DND-41 (cell line): ENCODE data around the gene PDE3A.

Source experiments
- ATAC-seq: fragments of 200-7000 bp; cut with Tn5 transposase; 3 replicates; pipeline ENCODE4 v1.9.1; 2021; ENCODE audit warnings: low read depth; ENCODE audit not compliant: insufficient read depth
- DNase-seq: peaks from one replicate; pipeline ENCODE4 v3.0.0-alpha.2; 2020
- H2AFZ ChIP-seq: 2 replicates; pipeline ENCODE4 v1.6.0; 2012; ENCODE audit warnings: low read depth, low read length
- H3K27ac ChIP-seq: 2 replicates; pipeline ENCODE4 v1.5.1; 2012; ENCODE audit warnings: low read length, inconsistent platforms
- H3K27me3 ChIP-seq: fragments of 200-600 bp; sonication (generic); 2 replicates; pipeline ENCODE4 v1.6.0; 2012; ENCODE audit warnings: low read length, mild to moderate bottlenecking, inconsistent platforms; ENCODE audit not compliant: insufficient read depth, poor library complexity
- H3K36me3 ChIP-seq: 2 replicates; pipeline ENCODE4 v1.5.1; 2012; ENCODE audit warnings: low read length, inconsistent platforms; ENCODE audit not compliant: insufficient read depth
- H3K4me1 ChIP-seq: 2 replicates; pipeline ENCODE4 v1.5.1; 2012; ENCODE audit warnings: mild to moderate bottlenecking, low read length; ENCODE audit not compliant: insufficient read depth
- H3K4me2 ChIP-seq: 2 replicates; pipeline ENCODE4 v1.6.0; 2012; ENCODE audit warnings: mild to moderate bottlenecking, moderate library complexity, low read length, inconsistent platforms; ENCODE audit not compliant: insufficient read depth
- H3K4me3 ChIP-seq, 2 experiments: fragments of 200-600 bp in 1 of 2; shearing (Covaris generic) in 1 of 2; 2 replicates each; pipeline ENCODE4 v1.5.1; 2012 to 2016; ENCODE audit warnings: inconsistent platforms in 2 of 2, low read length in 2 of 2, mild to moderate bottlenecking in 2 of 2, low read depth in 1 of 2, moderate library complexity in 1 of 2
- H3K79me2 ChIP-seq: 2 replicates; pipeline ENCODE4 v1.6.0; 2012; ENCODE audit warnings: low read length, inconsistent platforms; ENCODE audit not compliant: insufficient read depth
- H3K9ac ChIP-seq: 2 replicates; pipeline ENCODE4 v1.6.0; 2012; ENCODE audit warnings: low read depth, mild to moderate bottlenecking, inconsistent platforms, low read length, moderate library complexity
- H3K9me3 ChIP-seq: 2 replicates; pipeline ENCODE4 v1.5.1; 2012; ENCODE audit warnings: low read length, moderate library complexity, mild to moderate bottlenecking, inconsistent platforms; ENCODE audit not compliant: insufficient read depth, severe bottlenecking
- H4K20me1 ChIP-seq: 2 replicates; pipeline ENCODE4 v1.6.0; 2012; ENCODE audit warnings: low read length; ENCODE audit not compliant: insufficient read depth
- EZH2 ChIP-seq: IDR thresholded peaks from 3 replicates; pipeline ENCODE4 v1.6.1; 2012; ENCODE audit warnings: borderline replicate concordance, low read depth, mild to moderate bottlenecking, moderate library complexity, low read length, inconsistent platforms; ENCODE audit not compliant: severe bottlenecking
- TF ChIP-seq, protein P1 (sequence below): IDR thresholded peaks from 2 replicates; pipeline ENCODE4 v1.5.1; 2012; ENCODE audit warnings: borderline replicate concordance, low read length, moderate library complexity, mild to moderate bottlenecking; ENCODE audit not compliant: poor library complexity, severe bottlenecking; ENCODE audit errors: extremely low read depth

Gene PDE3A

GRCh38 chr12:20489645-20490044 lies 121.3 kb downstream of the PDE3A start:
- TF ChIP-seq, protein P1, sequence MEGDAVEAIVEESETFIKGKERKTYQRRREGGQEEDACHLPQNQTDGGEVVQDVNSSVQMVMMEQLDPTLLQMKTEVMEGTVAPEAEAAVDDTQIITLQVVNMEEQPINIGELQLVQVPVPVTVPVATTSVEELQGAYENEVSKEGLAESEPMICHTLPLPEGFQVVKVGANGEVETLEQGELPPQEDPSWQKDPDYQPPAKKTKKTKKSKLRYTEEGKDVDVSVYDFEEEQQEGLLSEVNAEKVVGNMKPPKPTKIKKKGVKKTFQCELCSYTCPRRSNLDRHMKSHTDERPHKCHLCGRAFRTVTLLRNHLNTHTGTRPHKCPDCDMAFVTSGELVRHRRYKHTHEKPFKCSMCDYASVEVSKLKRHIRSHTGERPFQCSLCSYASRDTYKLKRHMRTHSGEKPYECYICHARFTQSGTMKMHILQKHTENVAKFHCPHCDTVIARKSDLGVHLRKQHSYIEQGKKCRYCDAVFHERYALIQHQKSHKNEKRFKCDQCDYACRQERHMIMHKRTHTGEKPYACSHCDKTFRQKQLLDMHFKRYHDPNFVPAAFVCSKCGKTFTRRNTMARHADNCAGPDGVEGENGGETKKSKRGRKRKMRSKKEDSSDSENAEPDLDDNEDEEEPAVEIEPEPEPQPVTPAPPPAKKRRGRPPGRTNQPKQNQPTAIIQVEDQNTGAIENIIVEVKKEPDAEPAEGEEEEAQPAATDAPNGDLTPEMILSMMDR = no peak
- no peak for TF ChIP-seq EZH2
- H3K27me3 ChIP-seq = peaks cover 5% of the 10 kb centered on the region
- no peak overlapping the region for H3K27ac ChIP-seq
- no peak overlapping the region for H3K4me3 ChIP-seq
- H3K4me1 ChIP-seq = no peaks in the 10 kb centered on the region
- ATAC-seq (no peak), DNase-seq (no peak)
- no peaks in the 10 kb centered on the region for H3K36me3 ChIP-seq
- no peak overlapping the region for H2AFZ ChIP-seq
- no peaks in the 10 kb centered on the region for H4K20me1 ChIP-seq
- H3K79me2 ChIP-seq = no peaks in the 10 kb centered on the region
- no peaks in the 10 kb centered on the region for H3K9me3 ChIP-seq
- H3K9ac ChIP-seq = no peak overlapping the region
- H3K4me2 ChIP-seq = no peak overlapping the region

- Histone ChIP-seq H3K27me3 (peaks cover 5% of the 10 kb centered on the region), H4K20me1 (no peaks in the 10 kb centered on the region), H3K4me3 (no peak overlapping the region), H3K9me3 (no peaks in the 10 kb centered on the region), H2AFZ (no peak overlapping the region), H3K9ac (no peak overlapping the region), H3K4me2 (no peak overlapping the region), H3K79me2 (no peaks in the 10 kb centered on the region), H3K27ac (no peak overlapping the region), H3K4me1 (no peaks in the 10 kb centered on the region), H3K36me3 (no peaks in the 10 kb centered on the region)
- DNase-seq (no peak), ATAC-seq (no peak)
- TF ChIP-seq, protein P1 = no peak
- TF ChIP-seq EZH2 = no peak
Measured at GRCh38 chr12:20490213-20490612, 121.9 kb downstream of the PDE3A start.

GRCh38 chr12:20491290-20491689 lies 123.0 kb downstream of the PDE3A start:
- H3K4me1 ChIP-seq = no peaks in the 10 kb centered on the region

More at GRCh38 chr12:20491290-20491689, 123.0 kb downstream of the PDE3A start:
- Histone ChIP-seq H3K9me3 (no peaks in the 10 kb centered on the region), H2AFZ (no peak overlapping the region), H4K20me1 (no peaks in the 10 kb centered on the region), H3K27me3 (peaks cover 5% of the 10 kb centered on the region), H3K36me3 (no peaks in the 10 kb centered on the region), H3K27ac (no peak overlapping the region), H3K9ac (no peak overlapping the region), H3K4me3 (no peak overlapping the region), H3K4me2 (no peak overlapping the region), H3K79me2 (no peaks in the 10 kb centered on the region)
- DNase-seq = no peak
- no peak for TF ChIP-seq EZH2
- TF ChIP-seq, protein P1 = no peak
- no peak for ATAC-seq
